K562 (cell line): ENCODE results near the gene ATP9A. TPM values are rescaled to one million over a fixed set of nuclear protein-coding genes. Genes with fewer than 3 reads are reported as not detected.

Source experiments
- ATAC-seq: fragments of 200-7000 bp; cut with Tn5 transposase; 3 replicates; pipeline ENCODE4 v1.9.1; 2020; ENCODE audit warnings: moderate library complexity
- BruUV-seq: library from RNA; stranded (reverse); fragments of 400-500 nt; replicated peaks from 2 replicates; lab custom pipeline; 2021; lab: Mats Ljungman, UMichigan
- CTCF ChIA-PET: fragments of 300-600 bp; formaldehyde crosslinking; extraction: SDS; loops from one replicate; lab custom pipeline; 2021; ENCODE audit warnings: low intra/inter-chr PET ratio; lab: Yijun Ruan, JAX
- POLR2A ChIA-PET: fragments of 300-600, 350-650 bp; sonication (Branson Sonifier 250); formaldehyde crosslinking; extraction: SDS; loops from one replicate; lab custom pipeline; 2021; ENCODE audit warnings: antibody characterized with exemption, inconsistent platforms; lab: Yijun Ruan, JAX
- DNase-seq, 4 experiments: peaks; one replicate each; pipeline versions ENCODE4 v3.0.0 to v3.0.0-alpha.2; 2011 to 2018; ENCODE audit warnings: low spot score in 3 of 4, mixed read lengths in 3 of 4; ENCODE audit errors: extremely low read depth in 1 of 4
- FAIRE-seq: peaks from 2 replicates; lab custom pipeline; 2011; peaks lifted over from hg19 to GRCh38; lab: Jason Lieb, UNC
- H2AFZ ChIP-seq: 2 replicates; pipeline ENCODE4 v1.6.0; 2011; ENCODE audit warnings: low read depth, low read length, control low read depth, inconsistent platforms
- H3K27ac ChIP-seq: fragments of 200-600 bp; 3 replicates; pipeline ENCODE4 v1.8.0; 2011; ENCODE audit warnings: low read depth, mild to moderate bottlenecking, control low read depth, inconsistent platforms, low read length, moderate library complexity, mixed read lengths; ENCODE audit errors: extremely low read depth
- H3K27me3 ChIP-seq, 2 experiments: fragments of 300-600 bp in 1 of 2; 2 replicates in 1 of 2; 3 replicates in 1 of 2; pipeline versions ENCODE4 v1.6.0 to v1.8.0; 2011; ENCODE audit warnings: inconsistent platforms in 2 of 2, low read length in 2 of 2, mild to moderate bottlenecking in 1 of 2, mixed read lengths in 1 of 2, moderate library complexity in 1 of 2; ENCODE audit not compliant: control insufficient read depth in 2 of 2, insufficient read depth in 2 of 2
- H3K36me3 ChIP-seq: fragments of 300-600 bp; 3 replicates; pipeline ENCODE4 v1.8.0; 2011; ENCODE audit warnings: mild to moderate bottlenecking, low read length, inconsistent platforms; ENCODE audit not compliant: control insufficient read depth, insufficient read depth
- H3K4me1 ChIP-seq, 2 experiments: fragments of 200-600 bp in 1 of 2; replicated peaks in 1 of 2; 2 replicates in 1 of 2; 3 replicates in 1 of 2; pipeline versions ENCODE4 v1.5.1 to v1.8.0; 2011; ENCODE audit warnings: inconsistent platforms in 2 of 2, low read length in 2 of 2, mild to moderate bottlenecking in 1 of 2, mixed read lengths in 1 of 2, moderate library complexity in 1 of 2; ENCODE audit not compliant: control insufficient read depth in 2 of 2, insufficient read depth in 2 of 2
- H3K4me2 ChIP-seq: 2 replicates; pipeline ENCODE4 v1.6.1; 2011; ENCODE audit warnings: low read length, control low read depth, inconsistent platforms, mixed read lengths; ENCODE audit not compliant: insufficient read depth
- H3K4me3 ChIP-seq: fragments of 200-600 bp; sonication (generic), shearing (Covaris generic); 2 replicates; pipeline ENCODE4 v1.5.1; 2016; ENCODE audit warnings: control low read depth, inconsistent platforms
- H3K79me2 ChIP-seq: fragments of 200-600 bp; 3 replicates; pipeline ENCODE4 v1.8.0; 2011; ENCODE audit warnings: low read length, inconsistent platforms; ENCODE audit not compliant: control insufficient read depth, insufficient read depth
- H3K9ac ChIP-seq, 2 experiments: 2 replicates each; pipeline versions ENCODE4 v1.6.0 to v1.6.1; 2011; ENCODE audit warnings: low read depth in 2 of 2, low read length in 2 of 2, control low read depth in 1 of 2, inconsistent platforms in 1 of 2, mild to moderate bottlenecking in 1 of 2, mixed read lengths in 1 of 2; ENCODE audit not compliant: insufficient read depth in 1 of 2
- H3K9me1 ChIP-seq: one replicate; pipeline ENCODE4 v1.6.0; 2011; ENCODE audit warnings: inconsistent platforms, mild to moderate bottlenecking, low read length, moderate library complexity; ENCODE audit not compliant: control insufficient read depth, insufficient read depth
- H3K9me3 ChIP-seq: replicated peaks from 2 replicates; pipeline ENCODE4 v1.5.1; 2011; ENCODE audit warnings: low read depth, low read length, inconsistent platforms; ENCODE audit not compliant: control insufficient read depth, insufficient read depth
- H4K20me1 ChIP-seq: replicated peaks from 2 replicates; pipeline ENCODE4 v1.6.1; 2011; ENCODE audit warnings: low read length, inconsistent platforms, mixed read lengths; ENCODE audit not compliant: control insufficient read depth, insufficient read depth
- BRF2 ChIP-seq: IDR thresholded peaks from 3 replicates; pipeline ENCODE4 v1.6.1; 2011; ENCODE audit warnings: borderline replicate concordance, mild to moderate bottlenecking; ENCODE audit not compliant: insufficient read length, insufficient read depth
- FOXA1 ChIP-seq: fragments of 450-650 bp; IDR thresholded peaks from 2 replicates; pipeline ENCODE4 v1.6.1; 2016; ENCODE audit warnings: mild to moderate bottlenecking, borderline replicate concordance
- FOXP4 ChIP-seq: sonication (generic); formaldehyde crosslinking; IDR thresholded peaks from 2 replicates; pipeline ENCODE4 v1.8.0; 2022; ENCODE audit warnings: mild to moderate bottlenecking, missing genetic modification reagents, borderline replicate concordance
- GTF2B ChIP-seq: IDR thresholded peaks from 2 replicates; pipeline ENCODE4 v1.6.1; 2011; ENCODE audit not compliant: insufficient read length; ENCODE audit errors: extremely low read depth
- ID3 ChIP-seq, 2 experiments: fragments of 250-450 bp in 1 of 2; fragments of 450-650 bp in 1 of 2; sonication (Bioruptor Pico) in 1 of 2; IDR thresholded peaks; 2 replicates each; pipeline versions ENCODE4 v1.6.1 to v1.8.0; 2016 to 2021; ENCODE audit warnings: mild to moderate bottlenecking in 2 of 2, moderate library complexity in 2 of 2, missing compliant biosample characterization in 1 of 2, missing genetic modification characterization in 1 of 2
- MLLT1 ChIP-seq, 2 experiments: fragments of 450-650 bp; IDR thresholded peaks; 2 replicates each; pipeline ENCODE4 v1.6.1; 2016
- NFYB ChIP-seq: IDR thresholded peaks from 2 replicates; pipeline ENCODE4 v1.6.1; 2011; ENCODE audit warnings: mild to moderate bottlenecking, moderate library complexity; ENCODE audit not compliant: insufficient read length; ENCODE audit errors: extremely low read depth
- SAP30 ChIP-seq: fragments of 200-600 bp; sonication (generic); IDR thresholded peaks from 2 replicates; pipeline ENCODE4 v1.6.1; 2012; ENCODE audit warnings: borderline replicate concordance, low read depth, mild to moderate bottlenecking, moderate library complexity, low read length, control low read depth, inconsistent platforms; ENCODE audit not compliant: insufficient read depth, poor library complexity, severe bottlenecking
- TCF7 ChIP-seq: sonication (generic); IDR thresholded peaks from 2 replicates; pipeline ENCODE4 v1.6.1; 2016; ENCODE audit warnings: antibody characterized with exemption, borderline replicate concordance
- THAP7 ChIP-seq: fragments of 250-450 bp; sonication (Bioruptor Pico); IDR thresholded peaks from 2 replicates; pipeline ENCODE4 v1.5.0; 2021
- ZNF75A ChIP-seq: fragments of 450-650 bp; formaldehyde crosslinking; IDR thresholded peaks from 2 replicates; pipeline ENCODE4 v1.4.0; 2020; ENCODE audit warnings: mild to moderate bottlenecking
- WGBS: fragments of 100-300 bp; shearing (Covaris generic); methylation state at CpG from one replicate; pipeline ENCODE4 v1.1.6; 2016; ENCODE audit warnings: low coverage, mixed read lengths; ENCODE audit not compliant: insufficient coverage; ENCODE audit errors: missing lambda C conversion rate; 5-methylcytosine and 5-hydroxymethylcytosine counted together
- in situ Hi-C: fragments of 300-500 bp; cut with MboI; formaldehyde crosslinking; loops from 4 replicates; pipeline ENCODE4 v1.15.0; 2018; ENCODE audit warnings: inconsistent platforms, mixed read lengths
- intact Hi-C: fragments of 100-400 bp; cut with micrococcal nuclease; formaldehyde crosslinking; loops from 2 replicates; pipeline ENCODE4 v1.14.2; 2022
- polyA plus RNA-seq, 8 experiments: library from polyadenylated mRNA; depleted of rRNA in 4 of 8; stranded (reverse) in 5 of 8; unstranded in 3 of 8; fragments of >200 nt; fragmentation: Nextera tagmentation in 2 of 8; fragmentation: Illumina TruSeq in 1 of 8; extraction: Ambion mirVana in 2 of 8; extraction: Trizol in 1 of 8; gene quantifications; 2 replicates each; pipeline versions ENCODE4 v1.2.1 to v1.2.3, GENCODE V29; 2011 to 2014; ENCODE audit warnings: inconsistent platforms in 1 of 8, missing spikeins in 1 of 8
- total RNA-seq, 7 experiments: library from RNA; depleted of rRNA in 6 of 7; stranded (reverse); fragments of >200 nt in 6 of 7; fragmentation: Illumina TruSeq in 2 of 7; extraction: Trizol in 2 of 7; gene quantifications; 2 replicates each; pipeline versions ENCODE4 v1.2.1 to v1.2.3, GENCODE V29; 2011 to 2021; ENCODE audit warnings: low replicate concordance in 1 of 7

ATP9A gene
- total and polyA plus RNA-seq, 9 of the 15 experiments (the other 6 are each of a cell fraction or from before 2014, with no cell fraction given) = 0.18 to 0.62 (median 0.29) TPM

- no peak for TF ChIP-seq NFYB
- TF ChIP-seq ZNF75A (CRISPR knock-in tag) = no peak
- TF ChIP-seq SAP30 = no peak
- no peak for TF ChIP-seq TCF7
- TF ChIP-seq ID3 (CRISPR knock-in tag; IDR thresholded peaks at IDR 0.05) = no peak
- no peak for TF ChIP-seq ID3 (tag; IDR thresholded peaks at IDR 0.05)
- no peak for TF ChIP-seq THAP7 (CRISPR knock-in tag)
Measured at GRCh38 chr20:51668947-51669346, 99.2 kb downstream of the ATP9A start (continued).

- no peak for FAIRE-seq
- POLR2A ChIA-PET = no interaction called here
- TF ChIP-seq BRF2 (no peak), FOXA1 (no peak), MLLT1 (IDR thresholded peaks at IDR 0.05) (no peak), GTF2B (no peak), FOXP4 (CRISPR knock-in tag) (no peak)
Measured at GRCh38 chr20:51668515-51668914, 99.7 kb downstream of the ATP9A start.

More at GRCh38 chr20:51668515-51668914, 99.7 kb downstream of the ATP9A start:
- H4K20me1 ChIP-seq = no peaks in the 10 kb centered on the region; the same call in none of the 2 replicates
- H3K79me2 ChIP-seq = no peaks in the 10 kb centered on the region
- in situ Hi-C loops (no loop called here), intact Hi-C loops (no loop called here)
- no peaks in the 10 kb centered on the region for H3K9me3 ChIP-seq
- no peak for ATAC-seq
- BruUV-seq = no TSS peak
- no peak for DNase-seq
- 0% methylated on average over 6 of the region's 6 CpGs for WGBS
- H3K4me3 ChIP-seq = no peak overlapping the region
- no peak overlapping the region for H3K27ac ChIP-seq
- H3K36me3 ChIP-seq = no peaks in the 10 kb centered on the region
- peaks cover 9 to 52% of the 10 kb centered on the region in 2 experiments for H3K27me3 ChIP-seq
- no peak overlapping the region for H3K9ac ChIP-seq
- CTCF ChIA-PET = no interaction called here
- no peak overlapping the region for H3K4me2 ChIP-seq
- no peak overlapping the region for H2AFZ ChIP-seq
- no peaks in the 10 kb centered on the region for H3K9me1 ChIP-seq
- H3K4me1 ChIP-seq = no peaks in the 10 kb centered on the region
